ENCODE results near the gene ADGRF4. TPM values are rescaled to one million over a fixed set of nuclear protein-coding genes. Genes with fewer than 3 reads are reported as not detected.

Gene ADGRF4
- total RNA-seq, 2 donors from 2014 or later = 0.86 TPM; not detected in 1

Other genes with a start within 250 kb of the ADGRF4 start
- 10 to 100 TPM in 1 of 2 donors, 1 to 10 TPM in 1; 9.8 to 10.8 TPM for gene CD2AP, start 220.8 kb upstream of the ADGRF4 start, total RNA-seq
- not detected for gene OPN5, start 83.5 kb downstream of the ADGRF4 start, total RNA-seq